Measurements from ENCODE around the gene PPP2R2C.

- TF ChIP-seq YY1 (IDR thresholded peaks at IDR 0.05; ENCODE audit: insufficient read depth, insufficient read length) (no peak), ZNF274 (IDR thresholded peaks at IDR 0.05; ENCODE audit: low read depth, low read length) (no peak)
Observed at GRCh38 chr4:6320663-6321062, 151.8 kb downstream of the PPP2R2C start.

Measured in NT2/D1 (cell line).